Measurements from ENCODE around the gene ZNHIT6. TPM values are rescaled to one million over a fixed set of nuclear protein-coding genes. Genes with fewer than 3 reads are reported as not detected.

The ZNHIT6 gene
- total and polyA plus RNA-seq, 12 donors: 4.5 to 21.1 (median 9.8) TPM

DNA sequence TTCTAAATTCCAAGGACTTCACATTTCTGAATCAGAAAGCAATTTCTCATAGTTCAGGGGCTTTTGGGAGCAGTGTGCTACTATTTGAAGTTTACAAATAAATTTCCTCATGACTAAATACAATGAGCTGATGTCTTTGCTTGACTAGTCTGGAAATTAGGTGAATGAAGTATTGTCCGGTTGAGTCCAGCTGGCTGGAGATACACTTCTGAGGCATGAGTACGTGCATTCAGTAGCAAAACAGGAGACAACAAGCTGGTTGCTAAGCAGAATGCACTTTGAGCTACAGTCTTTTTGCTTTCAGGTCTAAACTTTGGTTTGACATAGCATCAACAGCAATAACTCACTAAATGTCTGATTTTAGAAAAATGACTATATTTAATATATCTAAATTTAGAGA, 27.1 kb downstream of the ZNHIT6 start:
- Histone ChIP-seq H3K27me3 (no peaks in the 10 kb centered on the region), H3K4me1 (replicated peaks in 1 of 2) (peaks cover 0 to 6% of the 10 kb centered on the region in 2 donors), H3K36me3 (replicated peaks in 1 of 2) (peaks cover 0 to 9% of the 10 kb centered on the region in 2 donors), H3K27ac (no peak overlapping the region), H3K9me3 (replicated peaks in 1 of 3) (no peaks in the 10 kb centered on the region), H3K4me3 (no peak overlapping the region)
- TF ChIP-seq, protein P1, sequence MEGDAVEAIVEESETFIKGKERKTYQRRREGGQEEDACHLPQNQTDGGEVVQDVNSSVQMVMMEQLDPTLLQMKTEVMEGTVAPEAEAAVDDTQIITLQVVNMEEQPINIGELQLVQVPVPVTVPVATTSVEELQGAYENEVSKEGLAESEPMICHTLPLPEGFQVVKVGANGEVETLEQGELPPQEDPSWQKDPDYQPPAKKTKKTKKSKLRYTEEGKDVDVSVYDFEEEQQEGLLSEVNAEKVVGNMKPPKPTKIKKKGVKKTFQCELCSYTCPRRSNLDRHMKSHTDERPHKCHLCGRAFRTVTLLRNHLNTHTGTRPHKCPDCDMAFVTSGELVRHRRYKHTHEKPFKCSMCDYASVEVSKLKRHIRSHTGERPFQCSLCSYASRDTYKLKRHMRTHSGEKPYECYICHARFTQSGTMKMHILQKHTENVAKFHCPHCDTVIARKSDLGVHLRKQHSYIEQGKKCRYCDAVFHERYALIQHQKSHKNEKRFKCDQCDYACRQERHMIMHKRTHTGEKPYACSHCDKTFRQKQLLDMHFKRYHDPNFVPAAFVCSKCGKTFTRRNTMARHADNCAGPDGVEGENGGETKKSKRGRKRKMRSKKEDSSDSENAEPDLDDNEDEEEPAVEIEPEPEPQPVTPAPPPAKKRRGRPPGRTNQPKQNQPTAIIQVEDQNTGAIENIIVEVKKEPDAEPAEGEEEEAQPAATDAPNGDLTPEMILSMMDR (IDR thresholded peaks at IDR 0.05): no peak
- TF ChIP-seq POLR2A (IDR thresholded peaks at IDR 0.05): no peak
- WGBS, 4 donors: 33 to 70% (median 41%) methylated on average over 2 of the region's 2 CpGs
- intact Hi-C loops (cut with DNase I): no loop called here
- DNase-seq: peak in 1 of 7 donors; percentile 8

DNA sequence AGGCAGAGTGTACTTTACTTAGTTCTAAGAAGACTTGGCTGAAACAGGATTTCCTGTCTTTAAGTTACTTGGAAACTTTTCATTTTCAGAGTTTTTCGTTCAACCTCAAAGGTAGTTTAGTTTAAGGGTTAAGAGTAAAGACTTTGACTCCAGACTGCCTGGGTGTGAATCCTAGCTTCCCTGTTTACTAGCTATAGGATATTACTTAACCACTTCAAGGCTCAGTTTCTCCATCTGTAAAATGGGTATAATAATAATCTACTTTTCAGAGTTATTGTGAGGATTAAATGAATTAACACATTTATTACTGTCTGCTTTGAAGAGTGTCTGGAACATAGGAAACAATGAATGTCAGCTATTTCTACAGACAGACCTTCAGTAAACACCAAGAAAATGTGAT, 30.0 kb downstream of the ZNHIT6 start:
- WGBS, 4 donors: 90 to 100% (median 92%) methylated on average over 1 of the region's 1 CpG
- H3K4me1 ChIP-seq (replicated peaks in 1 of 2): peaks cover 0 to 6% of the 10 kb centered on the region in 2 donors
- H3K36me3 ChIP-seq (replicated peaks in 1 of 2): peaks cover 0 to 19% of the 10 kb centered on the region in 2 donors
- intact Hi-C loops (cut with DNase I): no loop called here
- DNase-seq: no peak
- no peak for TF ChIP-seq POLR2A (IDR thresholded peaks at IDR 0.05)
- TF ChIP-seq, protein P1 (IDR thresholded peaks at IDR 0.05): no peak
- no peak overlapping the region for H3K27ac ChIP-seq
- no peaks in the 10 kb centered on the region for H3K9me3 ChIP-seq (replicated peaks in 1 of 3)
- no peak overlapping the region for H3K4me3 ChIP-seq
- no peaks in the 10 kb centered on the region for H3K27me3 ChIP-seq

DNA sequence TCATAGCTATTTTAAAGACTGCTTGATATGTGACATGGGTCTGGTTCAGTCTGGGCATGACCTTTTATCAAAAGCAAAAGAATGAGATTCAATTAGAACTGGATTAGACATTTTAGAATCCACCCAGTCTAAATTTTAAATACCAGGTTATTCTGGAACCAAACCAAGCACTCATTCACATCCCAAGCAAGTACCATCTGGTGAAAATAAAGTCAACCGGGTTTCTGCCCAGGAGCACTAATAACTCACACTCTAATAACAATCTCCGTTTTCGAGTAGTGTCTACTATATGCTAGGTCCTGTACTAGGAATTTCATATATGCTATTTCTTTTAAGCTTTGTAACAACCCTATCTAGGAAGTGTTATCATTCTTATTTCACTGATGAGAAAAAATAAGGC, 30.6 kb downstream of the ZNHIT6 start:
- DNase-seq: no peak
- intact Hi-C loops (cut with DNase I): no loop called here
- Histone ChIP-seq H3K4me1 (replicated peaks in 1 of 2) (peaks cover 0 to 6% of the 10 kb centered on the region in 2 donors), H3K9me3 (replicated peaks in 1 of 3) (no peaks in the 10 kb centered on the region), H3K27ac (no peak overlapping the region), H3K36me3 (replicated peaks in 1 of 2) (peaks cover 0 to 19% of the 10 kb centered on the region in 2 donors), H3K4me3 (no peak overlapping the region), H3K27me3 (no peaks in the 10 kb centered on the region)
- 92 to 93% (median 92%) methylated on average over 3 of the region's 3 CpGs for WGBS, 4 donors
- TF ChIP-seq, protein P1 (IDR thresholded peaks at IDR 0.05): no peak
- no peak for TF ChIP-seq POLR2A (IDR thresholded peaks at IDR 0.05)

DNA sequence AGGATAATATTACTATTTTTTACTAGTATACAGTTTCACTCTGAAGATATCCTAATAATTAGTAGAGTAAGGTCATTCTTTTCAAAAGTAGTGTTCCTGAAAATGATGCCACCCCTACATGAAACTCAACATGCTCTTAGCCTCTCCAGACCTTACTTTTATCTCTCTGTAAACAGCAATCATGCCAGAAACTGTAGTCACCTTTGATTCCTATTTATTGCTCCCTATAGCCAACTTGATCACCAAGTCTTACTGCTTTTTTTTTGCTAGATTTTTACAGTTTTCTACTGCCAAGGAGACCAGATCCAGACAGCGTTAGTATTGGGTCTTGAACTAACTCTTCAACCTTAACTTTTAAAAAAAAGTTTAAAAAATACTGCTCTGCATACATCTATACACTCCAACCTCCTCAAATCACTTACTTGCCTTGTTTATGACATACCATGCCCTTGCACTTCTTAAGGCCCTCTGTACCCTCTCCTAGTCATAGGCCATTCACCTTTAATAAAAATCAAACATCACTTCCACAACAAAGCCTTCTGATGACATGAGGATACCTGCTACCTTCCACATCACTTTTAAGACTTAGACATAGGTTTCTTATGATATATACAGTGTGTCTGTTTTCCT, 36.1 kb downstream of the ZNHIT6 start:
- H3K36me3 ChIP-seq (replicated peaks in 1 of 2): peaks cover 0 to 19% of the 10 kb centered on the region in 2 donors
- no peak for DNase-seq
- WGBS, 4 donors: 93 to 100% (median 97%) methylated on average over 1 of the region's 1 CpG

More for the DNA sequence above, 36.1 kb downstream of the ZNHIT6 start:
- Histone ChIP-seq H3K4me1 (replicated peaks in 1 of 2) (no peaks in the 10 kb centered on the region), H3K27me3 (no peaks in the 10 kb centered on the region), H3K9me3 (replicated peaks in 1 of 3) (no peaks in the 10 kb centered on the region), H3K27ac (no peak overlapping the region), H3K4me3 (no peak overlapping the region)
- intact Hi-C loops (cut with DNase I): no loop called here
- TF ChIP-seq POLR2A (IDR thresholded peaks at IDR 0.05): no peak
- TF ChIP-seq, protein P1 (IDR thresholded peaks at IDR 0.05): no peak
